ENCODE data around the gene CNTFR. TPM values are rescaled to one million over a fixed set of nuclear protein-coding genes. Genes with fewer than 3 reads are reported as not detected.

Gene CNTFR
- total and polyA plus RNA-seq, 2 donors = 5.6 to 11.5 TPM

DNA sequence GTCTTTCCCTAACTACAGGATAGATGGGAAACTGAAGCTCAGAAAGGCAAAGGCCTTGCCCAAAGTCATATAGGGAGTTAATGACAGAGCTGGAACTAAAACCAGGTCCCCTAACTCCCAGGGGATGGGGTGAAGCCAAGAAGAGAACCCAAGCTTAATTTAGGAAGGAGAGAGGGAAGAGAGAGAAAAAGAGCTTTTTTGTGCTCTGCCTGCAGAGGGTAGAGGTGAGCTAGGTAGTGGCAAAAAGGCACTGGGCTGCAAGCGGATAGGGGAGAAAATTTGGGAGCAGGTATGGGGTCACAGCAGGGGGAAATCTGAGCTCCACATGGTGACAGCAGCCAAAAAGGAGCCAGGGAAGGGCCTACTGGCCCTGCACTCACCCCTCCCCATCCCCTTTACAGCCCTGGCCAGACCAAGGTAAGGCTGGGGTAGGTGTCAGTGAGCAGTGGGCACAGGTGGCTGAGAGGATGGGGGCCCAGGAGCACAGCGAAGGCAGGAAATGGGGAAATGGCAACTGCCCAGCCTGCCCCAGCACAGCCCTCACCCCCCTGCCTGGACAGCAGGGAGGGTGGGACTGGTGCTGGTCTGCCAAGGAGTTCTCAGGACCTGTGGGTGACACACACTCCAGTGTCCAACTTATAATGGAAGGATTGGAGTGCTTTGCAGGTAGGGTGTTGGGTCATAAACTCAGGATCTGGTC is 70.1 kb downstream of the CNTFR start:
- Histone ChIP-seq H3K4me1 (ENCODE audit: insufficient read depth) (no peaks in the 10 kb centered on the region), H3K36me3 (ENCODE audit: insufficient read depth) (no peaks in the 10 kb centered on the region), H3K4me3 (ENCODE audit: low read depth, low read length) (no peak overlapping the region), H3K27ac (ENCODE audit: low read depth) (no peak overlapping the region)
- 87% methylated on average over 2 of the region's 2 CpGs for WGBS
- no peak for DNase-seq (ENCODE audit: extremely low spot score)

DNA sequence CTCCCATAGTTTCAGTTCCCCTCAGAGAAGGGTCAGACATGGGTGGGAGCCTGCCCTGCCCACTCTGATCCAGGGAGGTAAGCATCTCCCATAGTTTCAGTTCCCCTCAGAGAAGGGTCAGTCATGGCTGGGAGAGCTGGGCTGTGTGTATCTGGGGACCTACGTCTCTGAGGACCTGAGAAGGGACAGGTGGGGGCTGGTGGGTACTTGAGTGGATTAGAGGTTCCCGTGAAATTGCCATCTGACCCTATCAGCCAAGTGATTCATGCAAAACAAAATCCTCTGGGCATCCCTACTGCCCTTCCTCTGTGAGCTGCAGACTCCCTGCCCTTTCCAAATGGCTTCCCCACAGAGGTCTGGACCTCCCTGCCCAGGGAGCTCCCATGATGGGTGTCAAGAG is 70.6 kb downstream of the CNTFR start:
- H3K27ac ChIP-seq (ENCODE audit: low read depth) = no peak overlapping the region
- WGBS = 80% methylated on average over 2 of the region's 2 CpGs
- no peaks in the 10 kb centered on the region for H3K4me1 ChIP-seq (ENCODE audit: insufficient read depth)
- no peak for DNase-seq (ENCODE audit: extremely low spot score)
- H3K36me3 ChIP-seq (ENCODE audit: insufficient read depth) = no peaks in the 10 kb centered on the region
- H3K4me3 ChIP-seq (ENCODE audit: low read depth, low read length) = no peak overlapping the region

DNA sequence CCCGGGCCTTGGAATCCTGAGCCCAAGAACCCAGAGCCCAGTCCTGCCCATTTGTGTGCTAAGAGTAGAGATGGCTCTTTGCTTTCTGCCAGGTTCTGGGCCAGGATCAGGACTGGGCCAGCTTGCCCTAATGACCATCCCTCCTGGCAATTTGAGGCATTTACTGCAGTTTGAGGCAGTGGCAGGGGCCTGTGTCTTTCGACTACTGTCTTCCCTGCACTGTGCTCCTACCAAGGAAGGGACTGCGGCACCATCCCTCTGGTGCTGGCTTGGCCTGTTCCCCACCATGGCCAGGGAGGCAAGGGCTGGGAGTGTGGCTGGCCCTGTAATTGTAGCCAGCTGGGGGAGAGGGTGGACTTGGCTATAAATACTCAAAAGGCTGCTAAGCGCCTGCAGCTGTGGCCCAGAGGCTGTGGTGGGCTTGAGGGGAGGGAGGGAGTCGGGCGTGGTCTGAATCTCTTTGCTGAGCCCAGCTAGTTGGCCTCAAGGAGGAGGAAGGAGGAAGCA is 71.4 kb downstream of the CNTFR start:
- no peaks in the 10 kb centered on the region for H3K36me3 ChIP-seq (ENCODE audit: insufficient read depth)
- no peak overlapping the region for H3K27ac ChIP-seq (ENCODE audit: low read depth)
- H3K4me3 ChIP-seq (ENCODE audit: low read depth, low read length) = no peak overlapping the region
- WGBS = 77% methylated on average over 6 of the region's 6 CpGs
- no peaks in the 10 kb centered on the region for H3K4me1 ChIP-seq (ENCODE audit: insufficient read depth)
- DNase-seq (ENCODE audit: extremely low spot score) = no peak

DNA sequence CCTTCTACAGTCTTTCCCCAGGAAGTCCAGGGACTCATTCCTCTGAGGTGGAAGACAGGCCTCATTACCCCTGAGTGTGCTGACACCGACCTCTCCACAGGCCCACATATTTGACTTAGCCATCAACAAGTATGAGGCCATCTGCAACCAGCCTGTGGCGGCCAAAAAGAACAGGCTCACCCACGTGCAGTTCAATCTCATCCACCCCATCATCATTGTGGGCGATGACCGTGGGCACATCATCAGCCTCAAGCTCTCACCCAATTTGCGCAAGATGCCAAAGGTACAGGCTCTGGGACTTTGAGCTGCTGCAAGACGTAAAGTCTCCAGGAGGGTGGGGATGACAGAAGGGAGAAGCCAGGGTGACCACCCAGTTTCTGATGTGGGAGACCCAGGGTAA is 72.3 kb downstream of the CNTFR start:
- H3K4me1 ChIP-seq (ENCODE audit: insufficient read depth) = no peaks in the 10 kb centered on the region
- no peak overlapping the region for H3K4me3 ChIP-seq (ENCODE audit: low read depth, low read length)
- no peak for DNase-seq (ENCODE audit: extremely low spot score)
- WGBS = 89% methylated on average over 7 of the region's 7 CpGs
- H3K27ac ChIP-seq (ENCODE audit: low read depth) = no peak overlapping the region
- H3K36me3 ChIP-seq (ENCODE audit: insufficient read depth) = no peaks in the 10 kb centered on the region

DNA sequence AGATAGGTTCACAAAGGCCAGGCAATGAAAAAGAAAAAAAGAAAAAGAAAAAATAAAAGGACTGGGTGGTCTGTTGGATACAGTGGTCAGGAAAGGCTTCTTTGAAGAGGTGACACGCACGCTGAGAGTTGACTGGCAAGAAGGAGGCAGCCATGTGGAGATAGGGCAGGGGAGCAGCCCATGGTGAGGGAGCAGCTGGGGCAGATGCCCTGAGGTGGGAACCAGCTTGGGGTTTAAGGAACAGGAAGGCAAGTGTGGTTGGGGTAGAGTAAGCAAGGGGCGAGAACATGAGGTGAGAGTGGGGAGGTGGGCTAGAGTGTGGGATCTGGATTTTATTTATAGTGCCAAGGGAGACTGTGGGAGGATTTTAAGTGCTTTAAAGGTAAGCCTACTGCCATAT is 73.6 kb downstream of the CNTFR start:
- Histone ChIP-seq H3K27ac (ENCODE audit: low read depth) (no peak overlapping the region), H3K4me3 (ENCODE audit: low read depth, low read length) (no peak overlapping the region), H3K4me1 (ENCODE audit: insufficient read depth) (no peaks in the 10 kb centered on the region), H3K36me3 (ENCODE audit: insufficient read depth) (no peaks in the 10 kb centered on the region)
- 94% methylated on average over 3 of the region's 3 CpGs for WGBS
- DNase-seq (ENCODE audit: extremely low spot score) = no peak

DNA sequence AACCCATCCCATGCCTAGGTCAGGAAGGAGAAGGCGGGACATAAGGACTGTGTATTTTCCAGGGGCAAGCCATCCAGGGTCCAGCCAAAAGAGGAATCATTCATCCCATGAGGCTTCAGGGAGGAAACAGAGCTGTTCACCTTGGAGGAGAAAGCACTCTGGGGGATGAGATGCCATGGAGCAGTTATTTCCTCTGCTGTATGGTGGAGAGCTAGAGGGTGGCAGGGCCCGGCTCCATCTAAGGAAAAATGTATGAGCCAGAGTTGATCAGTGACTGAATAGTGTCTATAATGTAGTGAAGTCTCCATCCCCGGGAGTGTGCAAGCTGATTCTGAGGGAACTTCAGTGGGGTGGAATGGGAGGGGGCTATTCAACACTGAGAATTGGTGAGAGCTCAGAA is 74.7 kb downstream of the CNTFR start:
- no peaks in the 10 kb centered on the region for H3K4me1 ChIP-seq (ENCODE audit: insufficient read depth)
- DNase-seq (ENCODE audit: extremely low spot score) = no peak
- WGBS = 92% methylated on average over 3 of the region's 3 CpGs

DNA sequence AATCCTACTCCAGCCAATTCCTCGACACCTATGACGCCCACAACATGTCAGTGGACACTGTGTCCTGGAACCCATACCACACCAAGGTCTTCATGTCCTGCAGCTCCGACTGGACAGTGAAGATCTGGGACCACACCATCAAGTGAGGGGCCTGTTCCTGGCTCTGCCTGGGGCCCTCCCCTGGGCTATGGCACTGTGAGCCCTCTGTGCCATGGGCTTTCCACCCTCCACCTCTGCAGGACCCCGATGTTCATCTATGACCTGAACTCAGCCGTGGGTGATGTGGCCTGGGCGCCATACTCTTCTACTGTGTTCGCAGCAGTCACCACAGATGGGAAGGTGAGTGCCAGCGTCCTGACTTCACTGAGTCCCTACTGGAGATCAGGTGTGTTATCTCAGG is 75.1 kb downstream of the CNTFR start:
- no peaks in the 10 kb centered on the region for H3K36me3 ChIP-seq (ENCODE audit: insufficient read depth)
- 94% methylated on average over 8 of the region's 8 CpGs for WGBS
- no peak overlapping the region for H3K4me3 ChIP-seq (ENCODE audit: low read depth, low read length)
- no peak overlapping the region for H3K27ac ChIP-seq (ENCODE audit: low read depth)
- no peak for DNase-seq (ENCODE audit: extremely low spot score)
- H3K4me1 ChIP-seq (ENCODE audit: insufficient read depth) = no peaks in the 10 kb centered on the region

More for the DNA sequence above, 74.7 kb downstream of the CNTFR start:
- Histone ChIP-seq H3K36me3 (ENCODE audit: insufficient read depth) (no peaks in the 10 kb centered on the region), H3K27ac (ENCODE audit: low read depth) (no peak overlapping the region), H3K4me3 (ENCODE audit: low read depth, low read length) (no peak overlapping the region)

DNA sequence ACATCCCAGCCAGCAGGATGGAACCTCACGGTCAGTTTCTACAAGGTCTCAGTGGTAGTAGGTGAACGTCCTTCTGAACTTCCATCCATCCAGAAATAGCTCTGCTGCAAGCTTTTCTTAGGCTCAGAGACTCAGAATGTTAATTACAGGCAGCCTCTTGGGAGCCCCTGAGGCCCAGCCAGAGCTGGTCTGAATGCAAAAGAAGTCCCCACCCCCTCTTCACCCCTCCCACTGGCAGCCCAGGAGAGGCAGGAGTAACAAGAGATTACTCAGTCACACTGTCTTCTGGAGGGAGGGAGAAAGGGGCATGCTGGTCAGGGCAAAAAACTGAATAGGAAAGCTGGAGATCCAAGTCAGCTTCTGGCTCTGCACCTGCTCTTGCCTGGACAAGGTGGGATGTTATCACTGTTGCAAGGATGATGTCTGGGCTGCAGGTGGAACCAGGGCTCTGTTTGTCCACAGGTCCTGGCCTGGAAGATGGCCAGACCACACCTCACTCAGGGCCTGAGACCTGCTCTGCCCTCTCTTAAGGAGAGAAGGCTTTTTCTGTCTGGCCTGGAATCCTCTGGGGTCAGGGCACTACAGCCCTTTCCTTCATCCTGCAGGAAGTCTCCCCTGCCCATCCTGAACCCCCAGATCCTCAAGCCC is 75.8 kb downstream of the CNTFR start:
- Histone ChIP-seq H3K4me3 (ENCODE audit: low read depth, low read length) (no peak overlapping the region), H3K4me1 (ENCODE audit: insufficient read depth) (no peaks in the 10 kb centered on the region), H3K36me3 (ENCODE audit: insufficient read depth) (no peaks in the 10 kb centered on the region), H3K27ac (ENCODE audit: low read depth) (no peak overlapping the region)
- DNase-seq (ENCODE audit: extremely low spot score) = no peak
- WGBS = 82% methylated on average over 2 of the region's 2 CpGs

DNA sequence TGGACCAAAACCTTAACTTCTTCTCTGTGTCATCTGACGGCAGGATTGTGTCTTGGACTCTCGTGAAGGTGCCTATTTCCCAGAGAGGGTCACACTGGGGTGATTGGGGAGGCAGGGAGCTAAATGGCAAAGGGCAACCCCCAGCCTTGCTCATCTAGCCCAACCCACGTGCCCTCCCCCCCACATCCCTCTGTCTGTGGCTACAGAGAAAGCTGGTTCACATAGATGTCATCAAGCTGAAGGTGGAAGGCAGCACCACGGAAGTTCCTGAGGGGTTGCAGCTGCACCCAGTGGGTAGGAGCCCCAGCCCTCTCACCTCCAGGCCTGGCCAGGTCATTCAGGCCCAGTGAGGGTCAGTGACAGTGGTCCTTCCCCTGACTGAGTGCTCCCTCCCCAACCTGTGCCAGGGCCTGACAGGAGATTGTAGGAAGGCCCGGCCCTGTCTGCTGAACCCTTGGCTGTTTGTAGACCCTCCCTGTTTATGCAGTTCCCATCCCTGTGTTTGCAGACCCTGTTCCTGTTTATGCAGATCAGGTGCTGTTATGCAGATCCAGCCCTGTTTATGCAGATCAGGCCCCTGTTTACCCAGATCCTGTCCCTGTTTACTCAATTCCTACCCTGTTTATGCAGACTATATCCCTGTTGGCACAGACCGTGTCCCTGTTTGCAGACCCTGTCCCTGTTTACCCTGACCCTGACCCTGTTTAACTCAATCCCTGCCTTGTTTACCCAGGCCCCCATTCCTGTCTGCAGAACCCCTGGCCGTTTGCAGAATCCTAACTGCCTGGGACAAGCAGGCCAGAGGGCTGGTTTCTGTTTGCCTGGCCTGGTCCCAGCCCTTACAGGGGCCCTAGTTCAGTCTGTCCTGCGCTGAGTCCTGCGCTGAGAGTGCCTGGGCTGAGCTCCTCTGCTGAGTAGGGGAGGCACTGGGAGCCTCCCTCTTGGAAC is 77.1 kb downstream of the CNTFR start:
- no peak for DNase-seq (ENCODE audit: extremely low spot score)
- peak overlapping the region; percentile 18 for H3K27ac ChIP-seq (ENCODE audit: low read depth)
- 63% methylated on average over 9 of the region's 9 CpGs for WGBS
- no peaks in the 10 kb centered on the region for H3K36me3 ChIP-seq (ENCODE audit: insufficient read depth)
- H3K4me1 ChIP-seq (ENCODE audit: insufficient read depth) = no peaks in the 10 kb centered on the region
- no peak overlapping the region for H3K4me3 ChIP-seq (ENCODE audit: low read depth, low read length)

DNA sequence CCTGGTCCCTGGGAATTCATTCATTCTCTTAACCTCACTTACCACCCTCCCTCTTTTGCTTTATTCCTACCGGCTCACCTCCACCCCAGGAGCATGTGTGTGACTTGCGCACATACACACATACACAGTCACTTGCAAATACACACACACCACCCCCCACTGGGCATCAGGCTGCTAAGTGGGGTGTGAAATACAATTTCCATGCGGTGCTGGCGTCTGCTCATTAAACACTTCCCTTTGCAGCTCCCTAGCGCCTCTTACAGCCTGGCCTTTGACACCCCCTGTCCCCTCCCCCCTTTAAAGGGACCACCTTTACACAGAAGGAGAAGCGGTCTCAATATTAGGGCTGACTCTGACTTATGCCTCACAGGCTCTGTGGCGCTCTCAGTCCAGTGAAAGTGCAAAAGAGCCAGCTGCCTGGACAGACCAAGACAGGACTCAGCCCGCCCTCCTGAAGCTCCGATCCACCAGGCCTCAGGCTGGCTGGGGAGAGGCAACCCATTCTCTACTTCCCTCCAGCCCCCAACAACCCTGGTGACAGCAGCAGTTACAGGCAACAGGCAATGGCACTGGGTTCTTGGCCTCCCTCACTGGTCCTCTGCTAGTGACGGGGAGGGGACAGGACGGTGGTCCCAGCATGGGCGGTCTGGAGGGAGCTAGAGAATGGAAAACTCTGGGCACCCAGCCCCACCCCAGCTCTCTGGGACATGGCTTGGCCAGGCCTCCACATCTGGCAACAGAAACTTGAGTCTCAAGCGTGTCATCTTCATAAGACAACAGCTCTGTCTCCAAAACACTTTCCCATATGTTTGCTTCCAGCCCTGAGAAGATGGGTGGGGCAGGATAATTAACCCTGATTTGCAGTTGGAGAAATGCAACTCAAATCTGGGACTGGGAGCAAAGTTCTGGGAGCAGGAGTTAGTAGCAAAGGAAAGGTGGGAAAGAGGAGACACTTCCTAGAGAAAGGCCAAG is 78.7 kb downstream of the CNTFR start:
- DNase-seq (ENCODE audit: extremely low spot score) = no peak
- H3K27ac ChIP-seq (ENCODE audit: low read depth) = no peak overlapping the region
- no peak overlapping the region for H3K4me3 ChIP-seq (ENCODE audit: low read depth, low read length)
- H3K4me1 ChIP-seq (ENCODE audit: insufficient read depth) = no peaks in the 10 kb centered on the region
- no peaks in the 10 kb centered on the region for H3K36me3 ChIP-seq (ENCODE audit: insufficient read depth)
- WGBS = 75% methylated on average over 13 of the region's 13 CpGs

DNA sequence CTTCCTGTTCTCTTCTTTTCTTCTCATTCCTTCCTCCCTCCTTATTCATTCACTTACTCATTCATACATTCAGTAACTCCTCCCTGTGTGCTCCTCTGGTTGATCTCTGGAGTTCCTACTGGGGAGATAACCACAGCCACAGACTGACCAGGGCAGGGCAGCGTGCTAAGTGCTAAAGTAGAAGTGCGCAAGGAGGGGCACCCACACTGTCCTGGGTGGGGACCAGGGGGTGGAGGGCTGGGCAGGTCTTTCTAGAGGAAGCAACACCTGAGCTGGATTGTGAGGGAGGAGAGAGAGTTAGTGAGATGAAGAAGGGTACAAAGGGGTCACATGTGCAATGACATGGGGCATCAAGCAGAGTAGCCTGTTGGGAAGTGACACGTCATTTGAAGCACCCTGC is 80.6 kb downstream of the CNTFR start:
- H3K36me3 ChIP-seq (ENCODE audit: insufficient read depth) = no peaks in the 10 kb centered on the region
- no peak overlapping the region for H3K4me3 ChIP-seq (ENCODE audit: low read depth, low read length)
- H3K4me1 ChIP-seq (ENCODE audit: insufficient read depth) = no peaks in the 10 kb centered on the region
- WGBS = 78% methylated on average over 3 of the region's 3 CpGs
- DNase-seq (ENCODE audit: extremely low spot score) = no peak
- H3K27ac ChIP-seq (ENCODE audit: low read depth) = no peak overlapping the region

DNA sequence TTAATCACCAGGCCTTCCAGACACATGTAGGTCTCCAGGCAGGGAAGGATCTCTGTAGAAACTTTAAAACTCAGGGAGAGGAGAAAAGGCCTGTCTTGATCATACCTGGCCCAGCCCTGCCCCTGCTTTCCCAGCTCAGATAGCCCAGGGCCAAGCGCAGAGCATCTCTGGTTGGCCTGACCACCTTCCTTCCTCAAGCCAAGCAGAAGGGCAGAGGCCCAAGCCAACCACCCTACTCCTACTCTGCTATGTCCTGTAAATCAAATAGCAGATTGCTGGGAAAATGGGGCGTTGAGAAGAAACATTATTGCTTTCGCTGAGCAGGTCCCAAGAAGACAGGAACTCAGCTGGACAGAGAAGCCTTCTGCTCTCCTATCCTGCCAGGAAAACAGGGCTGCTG is 81.1 kb downstream of the CNTFR start:
- Histone ChIP-seq H3K4me3 (ENCODE audit: low read depth, low read length) (no peak overlapping the region), H3K27ac (ENCODE audit: low read depth) (no peak overlapping the region), H3K4me1 (ENCODE audit: insufficient read depth) (no peaks in the 10 kb centered on the region), H3K36me3 (ENCODE audit: insufficient read depth) (no peaks in the 10 kb centered on the region)
- WGBS = 96% methylated on average over 3 of the region's 3 CpGs
- no peak for DNase-seq (ENCODE audit: extremely low spot score)

DNA sequence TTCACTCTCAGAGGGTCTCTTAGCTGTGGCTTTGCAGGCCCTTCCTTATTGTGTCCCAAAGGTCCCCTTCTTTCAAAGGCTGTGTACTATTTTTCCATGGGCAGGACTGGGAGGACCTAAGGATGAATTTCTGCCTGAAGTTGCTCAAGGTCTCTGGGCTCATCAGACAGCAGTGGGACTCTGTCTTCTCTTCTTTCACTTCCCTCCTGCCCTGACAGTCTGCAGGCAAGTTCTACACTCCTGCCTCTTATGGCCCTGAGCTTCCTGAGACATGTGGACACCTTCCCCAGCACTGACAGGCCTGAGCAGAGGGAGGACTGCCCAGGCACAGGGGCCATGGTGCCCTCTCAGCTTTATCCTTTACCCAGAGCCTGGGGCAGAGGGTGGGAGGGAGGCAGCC is 81.6 kb downstream of the CNTFR start:
- no peak for DNase-seq (ENCODE audit: extremely low spot score)
- Histone ChIP-seq H3K36me3 (ENCODE audit: insufficient read depth) (no peaks in the 10 kb centered on the region), H3K27ac (ENCODE audit: low read depth) (no peak overlapping the region), H3K4me1 (ENCODE audit: insufficient read depth) (no peaks in the 10 kb centered on the region), H3K4me3 (ENCODE audit: low read depth, low read length) (no peak overlapping the region)

Measured in urinary bladder (tissue), 4 donors.